NT2/D1 (cell line): ENCODE data around the gene LAMB1.

ENCODE experiments used
- SUZ12 ChIP-seq: IDR thresholded peaks from 2 replicates; pipeline ENCODE4 v1.6.1; 2011; ENCODE audit not compliant: insufficient read length, insufficient read depth; ENCODE audit errors: extremely low read depth
- YY1 ChIP-seq: IDR thresholded peaks from 2 replicates; pipeline ENCODE4 v1.6.1; 2011; ENCODE audit not compliant: insufficient read length, insufficient read depth
- ZNF274 ChIP-seq: IDR thresholded peaks from 2 replicates; pipeline ENCODE4 v1.6.1; 2011; ENCODE audit warnings: mild to moderate bottlenecking, low read depth, low read length

DNA sequence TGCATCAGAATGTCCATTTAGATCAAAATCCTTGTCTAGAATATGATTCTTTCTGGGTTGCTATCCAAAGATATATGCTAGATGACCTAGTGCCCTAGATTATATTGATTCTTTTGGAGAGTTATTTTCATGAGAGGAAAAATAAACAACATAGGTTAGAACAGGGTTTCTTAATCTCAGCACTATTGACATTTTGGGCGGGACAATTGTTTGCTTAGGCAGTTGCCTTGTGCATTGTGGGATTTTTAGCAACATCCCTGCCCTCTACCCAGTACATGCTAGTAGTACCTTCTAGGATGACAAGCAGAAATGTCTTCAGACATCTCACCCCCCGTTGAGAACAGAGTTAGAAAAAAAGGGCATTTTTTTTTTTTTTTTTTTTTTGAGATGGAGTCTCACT, 25.1 kb upstream of the LAMB1 start:
- TF ChIP-seq YY1 (no peak), SUZ12 (no peak), ZNF274 (no peak)
